Breast epithelium (tissue), 3 donors: ENCODE data around the gene HMCN2.

Source experiments
- CTCF ChIP-seq, 3 donors: fragments of 450-650 bp; IDR thresholded peaks; one replicate each; pipeline ENCODE4 v1.5.1; 2016 to 2017; ENCODE audit warnings: antibody characterized with exemption in 3 of 3, mild to moderate bottlenecking in 3 of 3, moderate library complexity in 3 of 3
- POLR2A ChIP-seq: fragments of 450-650 bp; IDR thresholded peaks from one replicate; pipeline ENCODE4 v1.6.1; 2016; ENCODE audit warnings: antibody characterized with exemption, mild to moderate bottlenecking, moderate library complexity

GRCh38 chr9:130372057-130372456 is 106.5 kb downstream of the HMCN2 start:
- TF ChIP-seq POLR2A, result no peak
- TF ChIP-seq CTCF (IDR thresholded peaks at IDR 0.05), result no peak
